NCI-H774 (cell line): ENCODE measurements around the gene NAALADL1.

ENCODE experiments used
- DNase-seq: peaks from one replicate; lab custom pipeline; 2025; lab: John Stamatoyannopoulos, UW

The NAALADL1 gene

DNA sequence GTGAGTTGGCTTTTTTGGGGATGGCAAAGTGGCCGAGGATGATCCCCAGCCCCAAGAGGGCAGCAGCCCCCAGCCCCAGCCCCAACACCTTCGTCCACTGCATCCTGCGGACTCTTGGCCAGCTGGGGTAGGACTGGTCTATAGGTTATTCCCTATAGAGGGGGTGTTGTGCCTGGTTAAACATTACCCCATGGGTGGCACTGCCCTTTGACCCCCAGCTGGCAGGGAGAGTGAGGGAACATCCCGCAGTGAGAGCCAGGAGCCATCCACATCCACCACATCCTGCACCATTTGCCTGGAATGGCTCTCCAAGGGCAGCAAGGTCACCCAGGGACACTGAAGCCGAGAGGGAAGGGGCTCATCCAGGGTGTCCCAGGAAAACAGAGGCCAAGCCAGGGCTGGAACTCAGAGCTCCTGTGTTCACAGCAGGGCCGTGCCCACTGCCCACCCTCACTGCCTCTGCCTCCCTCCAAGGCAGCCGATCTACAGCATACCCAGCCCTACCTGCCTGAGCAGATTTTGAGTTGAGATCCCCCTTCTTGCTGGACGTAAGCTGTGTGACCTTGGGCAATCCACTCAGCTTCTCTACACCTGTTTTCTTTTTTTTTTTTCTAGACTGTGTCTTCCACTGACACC, at the start of gene NAALADL1:
Gene NAALADL1, minus strand, starts transcription at position 135 of the 636 bp plus-strand sequence. Its CDS starts 32 bp downstream, at position 103.
- no peak for DNase-seq

- no peak for DNase-seq
Measured at GRCh38 chr11:65107751-65108468, 49.6 kb upstream of the NAALADL1 start.

DNA sequence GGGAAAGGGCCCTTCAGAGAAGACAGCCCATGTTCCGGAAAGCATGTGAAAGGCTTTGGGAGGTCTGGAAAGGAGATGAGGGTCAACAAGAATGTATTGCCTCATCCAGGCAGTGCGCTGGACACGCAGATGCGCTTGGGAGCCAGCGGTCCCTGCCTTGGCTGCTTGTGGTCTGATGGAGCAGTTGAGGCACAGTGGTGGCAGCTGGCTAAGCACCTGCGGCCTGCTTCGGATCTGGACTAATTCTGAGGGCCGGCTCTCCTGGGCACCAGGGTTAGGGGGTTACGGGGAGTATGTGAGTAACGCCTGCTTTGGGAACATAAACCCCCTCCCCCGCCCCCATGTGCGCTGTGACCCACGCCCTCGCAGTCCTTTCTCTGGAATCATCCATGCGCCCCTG, 48.7 kb upstream of the NAALADL1 start:
- no peak for DNase-seq

- no peak for DNase-seq
Measured at GRCh38 chr11:65104628-65105027, 46.3 kb upstream of the NAALADL1 start.

GRCh38 chr11:65103476-65103875, 45.1 kb upstream of the NAALADL1 start:
- no peak for DNase-seq

DNA sequence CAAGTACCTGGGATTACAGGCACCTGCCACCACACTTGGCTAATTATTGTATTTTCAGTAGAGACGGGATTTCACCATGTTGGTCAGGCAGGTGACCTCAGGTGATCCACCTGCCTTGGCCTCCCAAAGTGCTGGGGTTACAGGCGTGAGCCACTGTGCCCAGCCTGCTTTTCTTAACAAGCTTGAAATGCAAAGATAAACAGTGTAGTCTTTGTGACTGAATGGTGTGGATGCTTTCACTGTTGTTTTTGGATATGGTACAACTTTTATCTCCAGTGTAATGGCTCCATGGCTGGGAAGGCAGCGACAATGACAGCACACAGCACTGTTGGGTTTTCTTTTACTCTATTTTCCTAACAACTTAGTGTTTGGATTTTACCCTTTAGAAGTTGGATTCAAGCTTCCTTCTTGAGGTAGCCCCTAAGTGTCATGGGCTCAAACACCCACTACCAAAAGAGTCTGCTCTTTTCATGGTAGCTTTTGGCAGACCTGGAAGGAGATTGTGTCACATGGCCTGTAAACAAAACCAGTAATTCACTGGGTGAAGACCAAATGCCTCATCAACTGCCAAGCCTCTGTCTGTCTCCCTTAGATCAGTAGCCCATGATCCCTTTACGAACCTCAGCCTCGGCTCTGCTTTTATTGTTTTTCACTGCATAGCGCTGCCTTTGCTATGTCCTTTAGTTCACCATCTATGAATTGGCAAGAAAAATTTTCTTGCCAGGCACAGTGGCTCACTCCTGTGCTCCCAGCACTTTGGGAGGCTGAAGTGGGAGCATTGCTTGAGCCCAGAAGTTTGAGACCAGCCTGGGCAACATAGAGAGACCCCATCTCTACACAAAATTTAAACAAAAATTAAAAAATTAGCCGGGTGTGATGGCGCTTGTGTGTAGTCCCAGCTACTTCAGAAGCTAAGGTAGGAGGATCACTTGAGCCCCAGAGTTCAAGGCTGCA, 44.1 kb upstream of the NAALADL1 start:
- peak; percentile 76 for DNase-seq

GRCh38 chr11:65100674-65101350, 42.5 kb upstream of the NAALADL1 start:
- DNase-seq: no peak

DNA sequence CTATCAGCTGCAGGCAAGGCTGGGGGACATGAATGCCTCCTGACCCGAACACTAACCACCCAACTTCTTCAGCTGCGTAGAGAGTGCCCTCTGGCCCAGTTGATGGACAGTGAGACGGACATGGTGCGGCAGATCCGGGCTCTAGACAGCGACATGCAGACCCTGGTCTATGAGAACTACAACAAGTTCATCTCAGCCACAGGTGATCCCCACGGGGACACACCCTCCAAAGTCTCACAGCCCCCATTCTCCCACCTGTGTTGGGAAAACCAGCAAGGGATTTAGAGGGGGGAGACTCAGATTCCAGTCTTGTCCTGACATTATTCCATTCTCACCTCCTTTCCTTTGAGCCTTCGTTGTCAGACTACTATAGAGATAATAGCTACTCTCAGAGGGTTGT, 38.6 kb upstream of the NAALADL1 start:
- DNase-seq: no peak

DNA sequence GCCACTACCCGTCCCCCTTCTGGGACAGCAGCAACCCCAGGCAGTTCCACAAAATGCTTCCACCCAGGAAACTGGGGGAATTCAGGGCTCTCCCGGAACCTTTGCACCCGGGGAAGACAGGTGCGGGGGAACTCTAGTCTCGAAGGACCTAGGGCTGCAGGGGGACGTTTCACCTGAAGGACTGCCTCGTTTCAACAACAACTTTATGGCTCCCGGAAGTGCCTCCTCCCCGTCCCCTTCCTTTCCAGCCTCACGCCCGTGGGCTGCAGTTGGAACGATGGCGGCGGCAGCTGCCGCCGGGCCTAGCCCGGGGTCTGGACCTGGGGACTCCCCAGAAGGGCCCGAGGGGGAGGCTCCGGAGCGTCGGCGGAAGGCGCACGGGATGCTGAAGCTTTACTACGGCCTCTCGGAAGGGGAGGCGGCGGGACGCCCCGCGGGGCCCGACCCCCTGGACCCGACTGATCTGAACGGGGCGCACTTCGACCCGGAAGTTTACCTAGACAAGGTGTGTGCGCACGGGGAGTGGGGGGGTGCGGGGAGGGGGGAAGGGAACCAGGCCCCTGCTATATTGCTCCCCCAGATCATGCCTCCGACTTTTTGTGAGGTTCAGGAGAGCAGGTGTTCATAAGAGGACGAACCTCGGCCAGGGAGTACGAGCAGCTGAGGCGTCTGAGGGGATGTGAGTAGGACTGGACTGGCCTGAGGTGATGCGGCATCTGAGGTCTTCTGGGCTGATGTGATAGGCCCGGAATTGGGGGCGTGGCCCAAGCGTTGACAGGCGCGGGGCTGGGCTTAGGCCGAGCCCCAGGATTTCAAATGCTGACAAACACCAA, 37.8 kb upstream of the NAALADL1 start, which contains the start of gene VPS51:
Gene VPS51, plus strand, starts transcription at position 241 of the 833 bp plus-strand sequence. Its CDS starts 37 bp downstream, at position 278.
- peak; percentile 93 for DNase-seq

DNA sequence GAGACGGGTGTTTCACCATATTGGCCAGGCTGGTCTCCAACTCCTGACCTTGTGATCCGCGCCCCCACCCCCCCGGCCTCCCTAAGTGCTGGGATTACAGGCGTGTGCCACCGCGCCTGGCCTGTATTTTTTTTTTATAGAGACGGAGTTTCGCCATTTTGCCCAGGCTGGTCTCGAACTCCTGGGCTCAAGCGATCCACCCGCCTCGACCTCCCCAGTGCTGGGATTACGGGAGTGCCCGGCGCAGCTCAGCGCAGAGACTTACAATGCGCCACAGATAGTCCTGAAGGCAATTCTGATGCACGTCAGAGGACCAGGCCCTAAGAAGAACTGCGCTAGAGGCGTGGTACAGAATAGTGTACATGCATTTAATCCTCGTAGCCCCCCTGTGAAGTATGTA, 37.1 kb upstream of the NAALADL1 start:
- no peak for DNase-seq

GRCh38 chr11:65090628-65091027, 32.3 kb upstream of the NAALADL1 start:
- DNase-seq: no peak

GRCh38 chr11:65089621-65090020, 31.3 kb upstream of the NAALADL1 start:
- no peak for DNase-seq

- no peak for DNase-seq
Measured at GRCh38 chr11:65087827-65088226, 29.5 kb upstream of the NAALADL1 start.

DNA sequence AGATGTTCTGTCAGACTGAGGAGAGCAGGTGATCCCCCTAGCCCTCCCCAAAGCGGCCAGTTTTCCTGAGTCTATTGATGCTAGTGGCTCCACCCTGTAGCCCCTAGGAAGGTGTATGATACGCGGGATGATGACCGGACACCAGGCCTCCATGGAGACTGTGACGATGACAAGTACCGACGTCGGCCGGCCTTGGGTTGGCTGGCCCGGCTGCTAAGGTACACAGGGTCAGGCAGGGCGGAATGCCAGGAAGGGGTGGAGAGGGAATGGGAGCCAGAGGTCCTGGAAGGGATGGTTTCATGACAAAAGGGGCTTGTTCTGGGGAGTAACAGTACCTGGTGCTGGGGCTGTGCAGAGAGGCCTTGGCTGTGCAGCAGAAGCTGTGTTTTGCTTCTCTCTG, 28.9 kb upstream of the NAALADL1 start:
- no peak for DNase-seq

- no peak for DNase-seq
Measured at GRCh38 chr11:65086809-65087208, 28.5 kb upstream of the NAALADL1 start.

GRCh38 chr11:65085446-65085845, 27.1 kb upstream of the NAALADL1 start:
- no peak for DNase-seq

DNA sequence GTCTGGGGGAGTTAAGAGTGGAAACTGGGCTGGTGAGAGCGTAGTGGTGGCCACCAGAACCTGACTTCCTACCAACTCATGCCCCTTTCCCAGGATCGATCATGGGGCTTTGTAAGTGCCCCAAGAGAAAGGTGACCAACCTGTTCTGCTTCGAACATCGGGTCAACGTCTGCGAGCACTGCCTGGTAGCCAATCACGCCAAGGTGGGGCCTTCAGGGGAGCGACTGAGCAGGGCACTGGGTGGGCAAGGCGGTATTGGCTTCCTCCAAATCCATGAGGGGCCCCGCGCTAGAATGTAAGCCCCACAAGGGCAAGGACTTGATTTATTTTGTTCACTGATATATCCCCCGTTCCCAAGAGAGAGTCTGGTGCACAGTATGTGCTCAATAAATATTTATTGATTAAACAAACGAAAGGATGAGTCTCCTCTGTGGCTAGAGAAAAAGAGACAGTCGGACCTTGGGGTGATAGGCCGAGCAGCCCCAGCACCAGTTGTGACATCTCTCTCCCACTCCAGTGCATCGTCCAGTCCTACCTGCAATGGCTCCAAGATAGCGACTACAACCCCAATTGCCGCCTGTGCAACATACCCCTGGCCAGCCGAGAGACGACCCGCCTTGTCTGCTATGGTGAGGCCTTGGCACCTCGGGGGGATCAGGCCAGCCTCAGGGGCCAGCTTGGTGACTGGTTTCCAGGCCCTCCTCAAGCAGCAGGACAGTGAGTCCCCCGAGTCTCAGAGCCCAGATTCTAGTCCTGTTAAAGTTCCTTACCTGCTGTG, 26.4 kb upstream of the NAALADL1 start:
- no peak for DNase-seq

DNA sequence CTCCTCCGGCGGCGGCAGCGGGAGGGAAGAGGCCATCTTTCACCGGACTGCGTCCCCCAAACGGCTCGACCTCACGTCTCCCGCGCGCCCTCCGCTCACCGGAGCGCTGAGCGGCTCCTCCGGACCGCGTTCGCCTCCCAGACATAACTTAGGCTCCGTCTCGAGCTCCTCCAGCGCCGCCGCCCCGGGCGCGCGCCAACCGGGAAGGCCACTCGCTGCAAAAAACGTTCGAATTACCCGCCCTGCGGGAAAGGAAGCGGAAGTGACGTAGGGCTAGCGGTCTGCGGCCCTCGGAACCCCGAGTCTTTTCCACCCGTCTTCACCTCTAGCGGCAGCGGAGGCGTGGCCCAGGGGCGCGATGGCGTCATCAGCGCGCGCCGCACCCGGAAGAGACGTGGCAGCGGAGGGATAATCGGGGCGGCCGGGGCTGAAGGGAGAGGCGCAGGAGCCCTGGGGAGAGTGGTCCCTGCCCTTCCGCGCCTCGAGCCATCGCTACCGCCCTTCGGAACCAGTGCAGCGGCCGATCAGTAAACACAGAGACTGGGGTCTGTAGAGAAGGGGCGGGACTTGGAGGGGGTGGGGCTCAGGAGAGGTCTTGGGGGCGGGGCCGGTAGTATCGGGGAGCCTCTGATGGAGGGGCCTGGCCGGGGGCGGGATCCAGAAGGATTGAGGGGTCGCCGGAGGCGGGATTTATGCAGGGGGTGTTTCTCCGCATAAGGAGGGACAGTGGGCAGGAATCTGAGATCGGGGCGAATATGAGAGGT, 25.7 kb upstream of the NAALADL1 start, which contains the start of the genes CDCA5 and ZFPL1:
Gene CDCA5, minus strand, starts transcription at position 207 of the 764 bp plus-strand sequence. Its CDS starts 62 bp downstream, at position 145.
Gene ZFPL1, plus strand, starts transcription at position 389 of the 764 bp plus-strand sequence. CDS start 477 bp downstream, outside the sequence.
- peak; percentile 96 for DNase-seq
